ENCODE results near the gene SV2C.
"Not testable (repeated sequence)": the region's sequence is repeated elsewhere in the genome, so short reads cannot be mapped to it uniquely, and the experiment has no call there.

The SV2C gene

GRCh38 chr5:76199336-76200318 lies 116.4 kb downstream of the SV2C start:
- DNase-seq: peak; percentile 12

- no peak for DNase-seq
Measured at GRCh38 chr5:76202182-76202581, 119.0 kb downstream of the SV2C start.

- no peak for DNase-seq
Measured at GRCh38 chr5:76204191-76204590, 121.0 kb downstream of the SV2C start.

- no peak for DNase-seq
Measured at GRCh38 chr5:76204713-76205112, 121.5 kb downstream of the SV2C start.

GRCh38 chr5:76207120-76207519 lies 123.9 kb downstream of the SV2C start:
- no peak for DNase-seq

- DNase-seq: no peak
Measured at GRCh38 chr5:76209297-76209696, 126.1 kb downstream of the SV2C start.

GRCh38 chr5:76210946-76211345 lies 127.8 kb downstream of the SV2C start:
- no peak for DNase-seq

GRCh38 chr5:76213858-76214257 lies 130.7 kb downstream of the SV2C start:
- no peak for DNase-seq

- DNase-seq: no peak
Measured at GRCh38 chr5:76216748-76217147, 133.6 kb downstream of the SV2C start.

- no peak for DNase-seq
Measured at GRCh38 chr5:76219636-76220035, 136.5 kb downstream of the SV2C start.

- DNase-seq: no peak
Measured at GRCh38 chr5:76221311-76221710, 138.1 kb downstream of the SV2C start.

GRCh38 chr5:76222318-76222717 lies 139.1 kb downstream of the SV2C start:
- DNase-seq: no peak

GRCh38 chr5:76223696-76224095 lies 140.5 kb downstream of the SV2C start:
- DNase-seq: no peak

GRCh38 chr5:76224898-76225297 lies 141.7 kb downstream of the SV2C start:
- DNase-seq: no peak

GRCh38 chr5:76225336-76225735 lies 142.2 kb downstream of the SV2C start:
- DNase-seq: no peak

GRCh38 chr5:76229900-76230299 lies 146.7 kb downstream of the SV2C start:
- DNase-seq: no peak

- no peak for DNase-seq
Measured at GRCh38 chr5:76230711-76231285, 147.6 kb downstream of the SV2C start.

- no peak for DNase-seq
Measured at GRCh38 chr5:76234665-76235064, 151.5 kb downstream of the SV2C start.

- DNase-seq: no peak
Measured at GRCh38 chr5:76236684-76237083, 153.5 kb downstream of the SV2C start.

- DNase-seq: no peak
Measured at GRCh38 chr5:76240336-76240735, 157.2 kb downstream of the SV2C start.

GRCh38 chr5:76242155-76242554 lies 159.0 kb downstream of the SV2C start:
- not testable (repeated sequence) for DNase-seq

- no peak for DNase-seq
Measured at GRCh38 chr5:76245590-76245989, 162.4 kb downstream of the SV2C start.

GRCh38 chr5:76249621-76250020 lies 166.4 kb downstream of the SV2C start:
- no peak for DNase-seq

GRCh38 chr5:76250463-76250862 lies 167.3 kb downstream of the SV2C start:
- DNase-seq: no peak
